ENCODE data around the gene CD22.

DNA sequence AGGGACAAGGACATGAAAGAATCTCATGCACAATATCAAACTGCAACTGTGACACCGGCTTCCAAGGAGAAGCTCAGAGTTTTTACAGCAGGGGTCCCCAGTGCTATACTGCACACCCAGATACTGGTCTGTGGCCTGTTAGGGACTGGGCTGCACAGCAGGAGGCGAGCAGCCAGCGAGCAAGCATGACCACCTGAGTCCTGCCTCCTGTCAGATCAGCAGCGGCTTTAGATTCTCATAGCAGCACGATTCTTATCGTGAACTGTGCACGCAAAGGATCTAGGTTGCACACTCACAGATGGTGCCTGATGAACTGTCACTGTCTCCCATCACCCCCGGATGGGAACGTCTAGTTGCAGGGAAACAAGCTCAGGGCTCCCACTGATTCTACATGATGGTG lies 13.1 kb upstream of the CD22 start:
- TF ChIP-seq CTCF (conservative IDR thresholded peaks at IDR 0.05; ENCODE audit: low read depth, low read length), result no peak
- no peak for TF ChIP-seq EZH2 (IDR thresholded peaks at IDR 0.05; ENCODE audit: borderline replicate concordance, low read depth, low read length, poor library complexity, severe bottlenecking)
